Mesenchymal stem cell (in vitro differentiated cells and primary cell): ENCODE measurements around the gene FBXO9.

Experiments
- DNase-seq: peaks from one replicate; pipeline ENCODE4 v3.0.0-alpha.2; 2013
- H2AFZ ChIP-seq: one replicate; pipeline ENCODE4 v1.6.1; 2013; ENCODE audit warnings: low read depth, mild to moderate bottlenecking, control low read depth, inconsistent platforms, low read length, moderate library complexity
- H2AK5ac ChIP-seq: 2 replicates; pipeline ENCODE4 v1.6.1; 2013; ENCODE audit warnings: low read length, moderate library complexity, mild to moderate bottlenecking, inconsistent platforms; ENCODE audit not compliant: severe bottlenecking
- H2BK120ac ChIP-seq: one replicate; pipeline ENCODE4 v1.6.1; 2013; ENCODE audit warnings: low read depth, mild to moderate bottlenecking, inconsistent platforms, low read length, moderate library complexity
- H2BK12ac ChIP-seq, 2 experiments: one replicate each; pipeline ENCODE4 v1.6.1; 2013; ENCODE audit warnings: inconsistent platforms in 2 of 2, low read length in 2 of 2, mild to moderate bottlenecking in 2 of 2, moderate library complexity in 2 of 2, control low read depth in 1 of 2
- H2BK15ac ChIP-seq: one replicate; pipeline ENCODE4 v1.6.1; 2013; ENCODE audit warnings: mild to moderate bottlenecking, low read depth, inconsistent platforms; ENCODE audit not compliant: poor library complexity, severe bottlenecking
- H2BK5ac ChIP-seq: 2 replicates; pipeline ENCODE4 v1.6.1; 2013; ENCODE audit warnings: low read depth, mild to moderate bottlenecking, low read length, control low read depth, inconsistent platforms; ENCODE audit not compliant: poor library complexity, severe bottlenecking
- H3K14ac ChIP-seq, 2 experiments: one replicate each; pipeline ENCODE4 v1.6.1; 2013; ENCODE audit warnings: inconsistent platforms in 2 of 2, low read length in 2 of 2, control low read depth in 1 of 2, mild to moderate bottlenecking in 1 of 2, moderate library complexity in 1 of 2
- H3K18ac ChIP-seq, 2 experiments: one replicate each; pipeline ENCODE4 v1.6.1; 2013; ENCODE audit warnings: inconsistent platforms in 2 of 2, low read length in 2 of 2, control low read depth in 1 of 2, low read depth in 1 of 2, mild to moderate bottlenecking in 1 of 2
- H3K23ac ChIP-seq, 2 experiments: one replicate each; pipeline ENCODE4 v1.6.1; 2013; ENCODE audit warnings: inconsistent platforms in 2 of 2, low read length in 2 of 2, mild to moderate bottlenecking in 2 of 2, moderate library complexity in 2 of 2, control low read depth in 1 of 2
- H3K27ac ChIP-seq: 2 replicates; pipeline ENCODE4 v1.5.1; 2013; ENCODE audit warnings: mild to moderate bottlenecking, moderate library complexity, low read length, control low read depth, inconsistent platforms; ENCODE audit not compliant: poor library complexity, severe bottlenecking
- H3K27me3 ChIP-seq, 2 experiments: 2 replicates each; pipeline versions ENCODE4 v1.6.1 to v1.7.0; 2013; ENCODE audit warnings: low read length in 2 of 2, mild to moderate bottlenecking in 2 of 2, moderate library complexity in 2 of 2, control low read depth in 1 of 2, inconsistent platforms in 1 of 2; ENCODE audit not compliant: control insufficient read depth in 1 of 2, insufficient read depth in 1 of 2
- H3K36me3 ChIP-seq, 2 experiments: 2 replicates each; pipeline versions ENCODE4 v1.6.1 to v1.7.0; 2013; ENCODE audit warnings: low read length in 2 of 2, control low read depth in 1 of 2, inconsistent platforms in 1 of 2, low read depth in 1 of 2, mild to moderate bottlenecking in 1 of 2; ENCODE audit not compliant: insufficient read depth in 2 of 2, control insufficient read depth in 1 of 2
- H3K4ac ChIP-seq, 2 experiments: one replicate each; pipeline ENCODE4 v1.6.1; 2013; ENCODE audit warnings: inconsistent platforms in 2 of 2, low read length in 2 of 2, mild to moderate bottlenecking in 2 of 2, moderate library complexity in 2 of 2, control low read depth in 1 of 2, low read depth in 1 of 2
- H3K4me1 ChIP-seq: 2 replicates; pipeline ENCODE4 v1.6.1; 2013; ENCODE audit warnings: low read depth, low read length, control low read depth; ENCODE audit not compliant: control insufficient read depth, insufficient read depth
- H3K4me2 ChIP-seq: 2 replicates; pipeline ENCODE4 v1.6.1; 2013; ENCODE audit warnings: low read length, mild to moderate bottlenecking, inconsistent platforms; ENCODE audit not compliant: poor library complexity, severe bottlenecking
- H3K4me3 ChIP-seq, 2 experiments: 2 replicates each; pipeline versions ENCODE4 v1.5.1 to v1.7.0; 2013; ENCODE audit warnings: low read length in 2 of 2, mild to moderate bottlenecking in 2 of 2, control low read depth in 1 of 2, low read depth in 1 of 2; ENCODE audit not compliant: insufficient read depth in 1 of 2
- H3K79me1 ChIP-seq: replicated peaks from 2 replicates; pipeline ENCODE4 v1.6.1; 2013; ENCODE audit warnings: mild to moderate bottlenecking, control low read depth, low read length, inconsistent platforms; ENCODE audit not compliant: poor library complexity, severe bottlenecking
- H3K9ac ChIP-seq: 2 replicates; pipeline ENCODE4 v1.7.0; 2013; ENCODE audit warnings: mild to moderate bottlenecking, low read length, moderate library complexity
- H3K9me3 ChIP-seq: 2 replicates; pipeline ENCODE4 v1.7.0; 2013; ENCODE audit warnings: mild to moderate bottlenecking, low read length; ENCODE audit not compliant: control insufficient read depth
- H4K8ac ChIP-seq: one replicate; pipeline ENCODE4 v1.6.1; 2013; ENCODE audit warnings: inconsistent platforms, mild to moderate bottlenecking, low read length, moderate library complexity
- H4K91ac ChIP-seq: one replicate; pipeline ENCODE4 v1.6.1; 2013; ENCODE audit warnings: mild to moderate bottlenecking, low read length, inconsistent platforms
- WGBS: methylation state at CpG from one replicate; pipeline ENCODE4 v1.1.7; 2013; ENCODE audit warnings: mixed read lengths; 5-methylcytosine and 5-hydroxymethylcytosine counted together

FBXO9 gene

DNA sequence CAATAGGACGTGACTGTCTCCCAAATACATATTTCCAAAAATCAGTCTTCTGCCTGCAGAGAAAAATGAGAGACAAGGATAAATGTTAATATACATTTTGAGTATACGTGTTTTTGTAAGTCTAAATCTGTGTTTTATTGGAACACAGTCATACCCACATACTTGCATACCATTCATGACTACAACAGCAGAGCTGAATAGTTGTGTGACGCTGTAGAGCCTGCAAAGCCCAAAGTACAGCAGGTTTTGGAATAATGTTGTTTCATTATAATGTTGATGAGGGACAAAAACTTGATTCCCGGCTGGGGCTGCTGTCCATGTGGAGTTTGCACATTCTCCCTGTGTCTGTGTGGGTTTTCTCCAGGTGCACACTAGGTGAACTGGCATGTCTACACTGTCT is 23.8 kb upstream of the FBXO9 start:
- H3K23ac ChIP-seq, result no peak overlapping the region
- peak overlapping the region; percentile 90 for H3K27ac ChIP-seq
- DNase-seq, result peak; percentile 31
- no peaks in the 10 kb centered on the region for H3K27me3 ChIP-seq
- H3K9me3 ChIP-seq, result no peaks in the 10 kb centered on the region
- H3K4me1 ChIP-seq, result peaks cover 8% of the 10 kb centered on the region
- 50% methylated on average over 2 of the region's 4 CpGs for WGBS
- peak overlapping the region in 1 of 2 experiments; percentile 45 for H3K4me3 ChIP-seq
- H3K14ac ChIP-seq, result peak overlapping the region in 1 of 2 experiments; percentile 92
- peak overlapping the region; percentile 25 for H2AK5ac ChIP-seq
- H2BK120ac ChIP-seq, result peak overlapping the region; percentile 40
- peak overlapping the region; percentile 43 for H3K9ac ChIP-seq
- peak overlapping the region; percentile 36 for H3K4me2 ChIP-seq
- peaks cover 5 to 39% of the 10 kb centered on the region in 2 experiments for H3K36me3 ChIP-seq
- H3K79me1 ChIP-seq, result peaks cover 13% of the 10 kb centered on the region
- peak overlapping the region; percentile 71 for H2BK5ac ChIP-seq
- peak overlapping the region; percentile 85 to 98 for H2BK12ac ChIP-seq
- no peak overlapping the region for H2AFZ ChIP-seq
- H3K4ac ChIP-seq, result no peak overlapping the region
- peak overlapping the region in 1 of 2 experiments; percentile 70 for H3K18ac ChIP-seq
- H2BK15ac ChIP-seq, result no peak overlapping the region
- H4K91ac ChIP-seq, result peak overlapping the region; percentile 57
- peak overlapping the region; percentile 66 for H4K8ac ChIP-seq

DNA sequence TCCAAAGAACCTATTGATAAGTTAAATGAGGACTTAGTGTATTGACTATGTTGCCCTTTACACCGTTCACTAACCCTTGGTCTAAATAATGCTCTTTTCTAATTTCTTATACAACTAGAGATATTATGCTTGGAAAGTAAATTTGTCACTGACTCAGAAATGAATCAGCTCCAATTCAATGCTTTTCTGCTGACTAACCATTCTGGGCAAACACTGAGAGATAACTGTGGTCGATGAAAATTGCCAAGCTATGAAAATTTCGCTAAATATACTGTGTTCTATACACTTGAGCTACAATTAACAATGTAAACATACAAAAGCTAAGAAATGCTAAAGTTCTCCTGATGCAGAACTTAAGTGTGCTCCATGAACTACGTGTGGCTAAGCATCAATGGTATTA is 23.1 kb upstream of the FBXO9 start:
- 0% methylated on average over 1 of the region's 4 CpGs for WGBS
- Histone ChIP-seq H3K9ac (peak overlapping the region; percentile 72), H2BK15ac (no peak overlapping the region), H3K36me3 (peaks cover 5 to 36% of the 10 kb centered on the region in 2 experiments), H2BK5ac (no peak overlapping the region), H2BK120ac (no peak overlapping the region), H3K18ac (no peak overlapping the region), H3K4ac (no peak overlapping the region), H3K4me2 (no peak overlapping the region), H2BK12ac (no peak overlapping the region), H3K14ac (no peak overlapping the region), H4K91ac (no peak overlapping the region), H3K79me1 (peaks cover 15% of the 10 kb centered on the region), H2AK5ac (no peak overlapping the region), H3K27me3 (no peaks in the 10 kb centered on the region), H3K4me3 (peak overlapping the region in 1 of 2 experiments; percentile 41), H3K4me1 (peaks cover 8% of the 10 kb centered on the region), H4K8ac (no peak overlapping the region), H3K9me3 (no peaks in the 10 kb centered on the region), H2AFZ (no peak overlapping the region), H3K27ac (peak overlapping the region; percentile 95), H3K23ac (no peak overlapping the region)
- peak; percentile 88 for DNase-seq

DNA sequence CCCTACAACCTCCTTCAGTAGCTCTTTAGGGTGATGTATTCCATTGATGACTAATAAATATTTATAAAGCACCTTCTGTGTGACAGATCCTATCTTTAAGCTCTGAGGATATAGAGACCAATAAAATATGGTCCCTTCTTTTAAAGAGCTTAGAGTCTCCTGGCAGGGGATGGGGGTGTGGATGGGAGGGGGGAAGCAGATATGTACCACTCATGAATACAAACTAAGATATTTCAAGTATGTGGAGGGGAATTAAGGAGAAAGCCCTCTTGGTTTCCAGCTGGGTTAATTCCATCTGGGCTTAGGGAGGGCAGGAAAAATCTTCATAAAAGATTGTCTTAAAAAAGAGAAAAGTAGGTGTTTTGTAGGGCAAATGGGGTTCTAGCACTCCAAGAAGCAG is 21.6 kb upstream of the FBXO9 start:
- H3K27ac ChIP-seq, result peak overlapping the region; percentile 95
- H3K4me3 ChIP-seq, result peak overlapping the region in 1 of 2 experiments; percentile 11
- H3K4me1 ChIP-seq, result peaks cover 8% of the 10 kb centered on the region
- H3K14ac ChIP-seq, result no peak overlapping the region
- H2BK5ac ChIP-seq, result peak overlapping the region; percentile 94
- no peak for DNase-seq
- peak overlapping the region; percentile 60 for H3K9ac ChIP-seq
- no peak overlapping the region for H2BK15ac ChIP-seq
- H2BK120ac ChIP-seq, result no peak overlapping the region
- no peaks in the 10 kb centered on the region for H3K27me3 ChIP-seq
- H3K23ac ChIP-seq, result no peak overlapping the region
- H3K36me3 ChIP-seq, result peaks cover 5 to 26% of the 10 kb centered on the region in 2 experiments
- H4K91ac ChIP-seq, result no peak overlapping the region
- peak overlapping the region; percentile 46 for H3K4me2 ChIP-seq
- H3K4ac ChIP-seq, result no peak overlapping the region
- no peak overlapping the region for H2BK12ac ChIP-seq
- H3K18ac ChIP-seq, result peak overlapping the region in 1 of 2 experiments; percentile 3
- H3K9me3 ChIP-seq, result no peaks in the 10 kb centered on the region
- no peak overlapping the region for H2AFZ ChIP-seq
- peak overlapping the region; percentile 89 for H2AK5ac ChIP-seq
- peaks cover 12% of the 10 kb centered on the region for H3K79me1 ChIP-seq
- H4K8ac ChIP-seq, result no peak overlapping the region

DNA sequence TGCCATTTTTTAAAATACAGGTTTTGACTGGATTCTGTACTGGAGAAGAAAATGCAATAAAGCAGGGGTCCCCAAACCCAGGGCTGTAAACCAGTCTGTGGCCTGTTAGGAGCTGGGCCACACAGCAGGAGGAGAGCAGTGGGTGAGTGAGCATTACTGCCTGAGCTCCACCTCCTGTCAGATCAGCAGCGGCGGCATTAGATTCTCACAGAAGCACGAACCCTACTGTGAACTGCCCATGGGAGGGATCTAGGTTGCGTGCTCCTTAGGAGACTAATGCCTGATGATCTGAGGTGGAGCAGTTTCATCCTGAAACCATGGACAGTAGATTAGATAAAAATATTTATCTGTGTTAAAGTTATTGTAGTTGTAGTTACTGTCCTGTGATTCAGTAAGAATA is 21.1 kb upstream of the FBXO9 start:
- no peaks in the 10 kb centered on the region for H3K9me3 ChIP-seq
- H3K14ac ChIP-seq, result no peak overlapping the region
- peak overlapping the region in 1 of 2 experiments; percentile 11 for H3K4me3 ChIP-seq
- peak overlapping the region in 1 of 2 experiments; percentile 3 for H3K18ac ChIP-seq
- no peak overlapping the region for H2AFZ ChIP-seq
- peaks cover 5 to 21% of the 10 kb centered on the region in 2 experiments for H3K36me3 ChIP-seq
- no peak overlapping the region for H2BK120ac ChIP-seq
- peaks cover 8% of the 10 kb centered on the region for H3K4me1 ChIP-seq
- H2BK5ac ChIP-seq, result peak overlapping the region; percentile 78
- peak; percentile 75 for DNase-seq
- peak overlapping the region; percentile 60 for H3K9ac ChIP-seq
- peaks cover 10% of the 10 kb centered on the region for H3K79me1 ChIP-seq
- H3K27me3 ChIP-seq, result no peaks in the 10 kb centered on the region
- no peak overlapping the region for H2AK5ac ChIP-seq
- peak overlapping the region; percentile 95 for H3K27ac ChIP-seq
- H2BK12ac ChIP-seq, result no peak overlapping the region
- H4K8ac ChIP-seq, result no peak overlapping the region
- H3K4ac ChIP-seq, result no peak overlapping the region
- peak overlapping the region; percentile 46 for H3K4me2 ChIP-seq
- 4% methylated on average over 4 of the region's 4 CpGs for WGBS
- H3K23ac ChIP-seq, result no peak overlapping the region
- H4K91ac ChIP-seq, result no peak overlapping the region
- H2BK15ac ChIP-seq, result no peak overlapping the region
